B cell (primary cell): ENCODE measurements around the gene BID.

Experiments used
- EZH2 ChIP-seq: IDR thresholded peaks from 2 replicates; pipeline ENCODE4 v1.6.1; 2012; ENCODE audit warnings: borderline replicate concordance, low read depth, mild to moderate bottlenecking, moderate library complexity, low read length; ENCODE audit not compliant: insufficient read depth, poor library complexity, severe bottlenecking
- TF ChIP-seq, protein P1 (sequence below): fragments of 200-600 bp; IDR thresholded peaks from one replicate; pipeline ENCODE4 v1.8.0; 2022; ENCODE audit warnings: antibody characterized with exemption, mild to moderate bottlenecking

DNA sequence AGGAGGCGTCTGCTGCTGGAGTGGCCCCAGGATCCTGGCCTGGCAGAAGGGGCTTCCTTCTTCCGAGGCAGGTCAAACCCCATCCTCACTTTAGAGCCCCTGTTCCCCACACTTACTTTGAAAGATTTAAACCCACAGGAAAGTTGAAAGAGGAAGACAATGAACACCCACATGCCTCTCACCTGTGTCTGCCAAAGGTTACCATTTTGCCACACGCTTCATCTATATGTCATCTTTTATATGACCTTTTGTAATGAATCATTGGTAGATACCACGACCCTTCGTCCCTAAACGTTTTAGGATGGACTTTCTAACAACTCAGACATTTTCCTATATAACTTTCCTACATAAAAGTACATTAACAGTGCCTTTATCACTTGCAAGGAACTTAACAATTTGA is 39.8 kb upstream of the BID start:
- TF ChIP-seq, protein P1, sequence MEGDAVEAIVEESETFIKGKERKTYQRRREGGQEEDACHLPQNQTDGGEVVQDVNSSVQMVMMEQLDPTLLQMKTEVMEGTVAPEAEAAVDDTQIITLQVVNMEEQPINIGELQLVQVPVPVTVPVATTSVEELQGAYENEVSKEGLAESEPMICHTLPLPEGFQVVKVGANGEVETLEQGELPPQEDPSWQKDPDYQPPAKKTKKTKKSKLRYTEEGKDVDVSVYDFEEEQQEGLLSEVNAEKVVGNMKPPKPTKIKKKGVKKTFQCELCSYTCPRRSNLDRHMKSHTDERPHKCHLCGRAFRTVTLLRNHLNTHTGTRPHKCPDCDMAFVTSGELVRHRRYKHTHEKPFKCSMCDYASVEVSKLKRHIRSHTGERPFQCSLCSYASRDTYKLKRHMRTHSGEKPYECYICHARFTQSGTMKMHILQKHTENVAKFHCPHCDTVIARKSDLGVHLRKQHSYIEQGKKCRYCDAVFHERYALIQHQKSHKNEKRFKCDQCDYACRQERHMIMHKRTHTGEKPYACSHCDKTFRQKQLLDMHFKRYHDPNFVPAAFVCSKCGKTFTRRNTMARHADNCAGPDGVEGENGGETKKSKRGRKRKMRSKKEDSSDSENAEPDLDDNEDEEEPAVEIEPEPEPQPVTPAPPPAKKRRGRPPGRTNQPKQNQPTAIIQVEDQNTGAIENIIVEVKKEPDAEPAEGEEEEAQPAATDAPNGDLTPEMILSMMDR = no peak
- no peak for TF ChIP-seq EZH2
